Measurements from ENCODE around the gene ICOS.

The ICOS gene

GRCh38 chr2:204000446-204000845 is 63.9 kb downstream of the ICOS start:
- no peaks in the 10 kb centered on the region for H3K9me3 ChIP-seq (ENCODE audit: control insufficient read depth, low read length)
- H3K27ac ChIP-seq (ENCODE audit: insufficient read depth, low read length, poor library complexity, severe bottlenecking), result no peak overlapping the region
- H3K4me3 ChIP-seq (ENCODE audit: insufficient read depth, low read depth, low read length, poor library complexity, severe bottlenecking), result no peak overlapping the region
- H3K27me3 ChIP-seq (replicated peaks; ENCODE audit: control insufficient read depth, insufficient read depth, low read length, poor library complexity, severe bottlenecking), result no peaks in the 10 kb centered on the region
- peaks cover 26% of the 10 kb centered on the region for H3K4me1 ChIP-seq (ENCODE audit: control insufficient read depth, insufficient read depth, low read length, poor library complexity, severe bottlenecking)
- H3K36me3 ChIP-seq (ENCODE audit: control insufficient read depth, insufficient read depth, low read length), result no peaks in the 10 kb centered on the region
- no peak for DNase-seq

DNA sequence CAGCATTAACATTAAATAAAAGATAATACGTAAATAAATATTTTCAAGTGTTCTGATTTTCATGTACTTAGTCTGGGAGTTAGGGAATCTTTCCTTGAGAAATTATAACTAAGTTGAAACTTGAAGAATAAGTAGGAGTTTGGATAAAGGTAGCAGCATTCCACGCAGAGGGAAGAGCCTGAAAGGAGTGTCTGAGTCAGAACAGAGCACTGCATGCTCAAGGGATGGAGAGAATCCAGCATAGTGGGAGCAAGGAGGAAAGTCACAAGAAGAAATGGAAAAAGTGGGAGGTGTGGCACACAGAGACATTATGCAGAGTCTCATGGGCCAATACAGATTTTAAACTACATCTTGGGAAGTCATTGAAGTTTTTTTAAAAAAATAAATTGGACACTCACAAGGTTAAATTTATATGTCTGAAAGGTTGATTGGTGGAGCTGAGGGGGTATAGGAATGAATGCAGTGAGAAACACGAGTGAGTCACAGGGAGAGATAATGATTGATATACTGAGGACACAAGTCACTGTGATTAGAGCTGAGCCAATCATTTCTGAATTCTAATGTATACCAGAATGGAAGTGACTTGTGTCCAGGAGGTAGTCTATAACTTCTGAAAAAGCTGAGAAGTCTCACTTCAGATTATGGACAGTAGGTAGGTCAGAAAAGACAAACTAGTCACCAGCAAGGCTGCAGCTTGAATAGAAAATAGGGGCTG is 66.9 kb downstream of the ICOS start:
- Histone ChIP-seq H3K36me3 (ENCODE audit: control insufficient read depth, insufficient read depth, low read length) (no peaks in the 10 kb centered on the region), H3K4me1 (ENCODE audit: control insufficient read depth, insufficient read depth, low read length, poor library complexity, severe bottlenecking) (peaks cover 32% of the 10 kb centered on the region), H3K9me3 (ENCODE audit: control insufficient read depth, low read length) (no peaks in the 10 kb centered on the region), H3K27ac (ENCODE audit: insufficient read depth, low read length, poor library complexity, severe bottlenecking) (no peak overlapping the region), H3K27me3 (replicated peaks; ENCODE audit: control insufficient read depth, insufficient read depth, low read length, poor library complexity, severe bottlenecking) (no peaks in the 10 kb centered on the region), H3K4me3 (ENCODE audit: insufficient read depth, low read depth, low read length, poor library complexity, severe bottlenecking) (no peak overlapping the region)
- no peak for DNase-seq

GRCh38 chr2:204004912-204005311 is 68.3 kb downstream of the ICOS start:
- Histone ChIP-seq H3K27me3 (replicated peaks; ENCODE audit: control insufficient read depth, insufficient read depth, low read length, poor library complexity, severe bottlenecking) (no peaks in the 10 kb centered on the region), H3K9me3 (ENCODE audit: control insufficient read depth, low read length) (no peaks in the 10 kb centered on the region), H3K4me3 (ENCODE audit: insufficient read depth, low read depth, low read length, poor library complexity, severe bottlenecking) (no peak overlapping the region), H3K36me3 (ENCODE audit: control insufficient read depth, insufficient read depth, low read length) (no peaks in the 10 kb centered on the region), H3K27ac (ENCODE audit: insufficient read depth, low read length, poor library complexity, severe bottlenecking) (no peak overlapping the region), H3K4me1 (ENCODE audit: control insufficient read depth, insufficient read depth, low read length, poor library complexity, severe bottlenecking) (peaks cover 23% of the 10 kb centered on the region)
- DNase-seq, result no peak

DNA sequence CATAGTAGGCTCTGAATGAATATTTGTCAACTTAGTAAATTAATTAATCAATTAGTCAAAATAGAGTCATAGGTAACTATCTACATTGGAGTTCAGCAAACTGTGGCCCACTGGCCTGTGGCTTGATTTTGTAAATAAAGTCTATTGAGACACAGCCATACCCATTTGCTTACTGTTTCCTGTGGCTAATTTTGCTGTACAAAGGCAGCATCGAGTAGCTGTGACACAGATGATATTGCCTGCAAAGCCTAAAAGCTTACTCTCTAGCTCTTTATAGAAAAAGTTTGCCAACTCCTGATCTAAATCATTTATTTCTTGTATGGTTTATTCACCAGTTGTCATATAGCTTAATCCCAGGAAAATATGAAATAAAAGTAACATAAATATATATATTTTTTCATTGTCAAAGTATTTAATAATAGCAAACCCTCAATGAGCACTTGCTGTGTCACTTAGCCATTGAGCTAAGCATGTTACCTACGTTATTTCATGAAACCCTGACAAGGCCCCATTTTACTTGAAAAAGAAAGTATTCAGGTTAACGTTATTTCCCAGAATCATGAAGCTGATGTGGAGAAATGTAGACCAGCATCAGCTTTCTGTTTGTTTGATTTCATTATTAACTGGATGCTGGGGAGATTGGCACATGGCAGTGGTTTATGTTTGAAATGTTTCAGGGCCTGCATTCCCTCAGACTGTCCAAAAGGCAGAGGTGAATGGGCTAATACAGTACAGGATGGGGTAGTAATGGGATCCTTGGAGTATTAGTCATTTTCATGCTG is 69.6 kb downstream of the ICOS start:
- Histone ChIP-seq H3K9me3 (ENCODE audit: control insufficient read depth, low read length) (no peaks in the 10 kb centered on the region), H3K4me3 (ENCODE audit: insufficient read depth, low read depth, low read length, poor library complexity, severe bottlenecking) (no peak overlapping the region), H3K4me1 (ENCODE audit: control insufficient read depth, insufficient read depth, low read length, poor library complexity, severe bottlenecking) (peaks cover 12% of the 10 kb centered on the region), H3K27me3 (replicated peaks; ENCODE audit: control insufficient read depth, insufficient read depth, low read length, poor library complexity, severe bottlenecking) (no peaks in the 10 kb centered on the region), H3K36me3 (ENCODE audit: control insufficient read depth, insufficient read depth, low read length) (no peaks in the 10 kb centered on the region), H3K27ac (ENCODE audit: insufficient read depth, low read length, poor library complexity, severe bottlenecking) (peak overlapping the region; percentile 46)
- no peak for DNase-seq

DNA sequence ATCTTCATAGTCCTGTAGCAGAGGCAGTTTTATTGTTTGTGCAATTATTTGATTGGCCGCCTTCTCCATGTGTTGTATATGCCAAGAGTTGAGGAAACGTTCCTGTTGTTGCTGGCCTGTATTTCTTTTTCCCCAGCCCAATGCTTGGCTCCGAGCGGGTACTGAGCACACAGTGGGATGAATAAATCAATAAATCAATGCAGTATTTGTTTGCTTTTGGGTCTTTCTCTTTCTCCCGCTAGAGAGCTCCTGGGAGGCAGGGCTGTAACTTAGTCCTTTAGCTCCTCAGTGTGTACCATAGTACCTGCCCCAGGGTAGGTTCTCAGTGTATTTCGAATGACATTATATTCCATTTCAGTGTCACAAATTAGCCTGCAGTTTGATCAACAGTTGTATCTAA is 71.8 kb downstream of the ICOS start:
- Histone ChIP-seq H3K27me3 (replicated peaks; ENCODE audit: control insufficient read depth, insufficient read depth, low read length, poor library complexity, severe bottlenecking) (no peaks in the 10 kb centered on the region), H3K36me3 (ENCODE audit: control insufficient read depth, insufficient read depth, low read length) (no peaks in the 10 kb centered on the region), H3K27ac (ENCODE audit: insufficient read depth, low read length, poor library complexity, severe bottlenecking) (no peak overlapping the region), H3K4me3 (ENCODE audit: insufficient read depth, low read depth, low read length, poor library complexity, severe bottlenecking) (no peak overlapping the region), H3K4me1 (ENCODE audit: control insufficient read depth, insufficient read depth, low read length, poor library complexity, severe bottlenecking) (peaks cover 10% of the 10 kb centered on the region), H3K9me3 (ENCODE audit: control insufficient read depth, low read length) (no peaks in the 10 kb centered on the region)
- no peak for DNase-seq

DNA sequence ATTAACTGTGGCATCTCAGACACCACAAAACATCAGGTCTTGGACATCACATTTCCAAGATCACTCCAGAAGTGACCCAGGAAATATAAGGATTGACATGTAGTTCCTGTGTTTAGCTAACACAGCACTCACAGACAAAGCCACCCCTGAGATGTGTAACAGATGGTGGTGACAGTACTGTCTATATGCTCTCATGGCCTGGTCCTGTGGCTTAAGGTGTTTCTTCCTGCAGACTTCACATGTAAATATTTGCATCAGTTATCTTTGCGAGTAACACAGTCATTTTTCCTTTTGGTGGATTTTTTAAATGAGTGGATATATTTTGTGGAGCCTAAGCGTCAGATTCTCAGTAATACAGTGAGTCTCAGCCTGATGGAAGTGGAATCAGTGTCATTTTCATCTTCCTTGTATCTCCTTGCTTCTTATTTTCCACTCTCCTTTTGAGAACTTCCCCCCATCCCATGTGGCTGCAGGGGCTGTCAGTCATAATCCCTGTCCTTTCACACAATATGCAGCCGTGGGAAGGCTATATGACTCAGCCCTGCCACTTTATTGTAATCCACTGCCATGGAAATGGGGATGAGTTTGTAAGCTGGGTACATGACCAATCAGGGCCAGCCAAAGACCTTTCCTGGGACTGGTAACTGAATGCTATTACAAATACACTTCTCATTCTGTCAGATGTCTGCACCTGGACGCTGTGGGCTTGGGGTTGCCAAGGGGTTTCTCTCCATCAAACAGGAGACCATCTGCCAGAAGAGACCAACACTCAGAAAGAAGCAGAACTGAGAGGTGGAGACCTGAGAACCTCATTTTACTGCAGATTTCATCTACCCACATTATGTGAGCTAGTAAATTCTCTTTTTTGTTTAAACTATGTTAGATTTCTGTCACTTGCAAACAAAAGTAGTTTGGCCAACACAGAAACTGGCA is 74.3 kb downstream of the ICOS start:
- H3K36me3 ChIP-seq (ENCODE audit: control insufficient read depth, insufficient read depth, low read length), result no peaks in the 10 kb centered on the region
- no peak overlapping the region for H3K27ac ChIP-seq (ENCODE audit: insufficient read depth, low read length, poor library complexity, severe bottlenecking)

More for the DNA sequence above, 74.3 kb downstream of the ICOS start:
- no peaks in the 10 kb centered on the region for H3K9me3 ChIP-seq (ENCODE audit: control insufficient read depth, low read length)
- no peak for DNase-seq
- H3K4me1 ChIP-seq (ENCODE audit: control insufficient read depth, insufficient read depth, low read length, poor library complexity, severe bottlenecking), result peaks cover 4% of the 10 kb centered on the region
- H3K27me3 ChIP-seq (replicated peaks; ENCODE audit: control insufficient read depth, insufficient read depth, low read length, poor library complexity, severe bottlenecking), result no peaks in the 10 kb centered on the region
- H3K4me3 ChIP-seq (ENCODE audit: insufficient read depth, low read depth, low read length, poor library complexity, severe bottlenecking), result no peak overlapping the region

All from effector memory CD4-positive, alpha-beta T cell (primary cell).